IPS DF 4.7 (cell line): ENCODE results near the gene CLEC4A.
"Not testable (repeated sequence)": the region's sequence is repeated elsewhere in the genome, so short reads cannot be mapped to it uniquely, and the experiment has no call there.

Experiments
- DNase-seq: peaks from one replicate; pipeline ENCODE4 v3.0.0-alpha.2; 2013; ENCODE audit warnings: low spot score; ENCODE audit errors: extremely low read depth

The CLEC4A gene

GRCh38 chr12:8133636-8134397 is 10.4 kb downstream of the CLEC4A start:
- DNase-seq: not testable (repeated sequence)

- DNase-seq: not testable (repeated sequence)
Observed at GRCh38 chr12:8134398-8134930, 11.0 kb downstream of the CLEC4A start.

- DNase-seq: not testable (repeated sequence)
Observed at GRCh38 chr12:8141647-8142046, 18.2 kb downstream of the CLEC4A start.

GRCh38 chr12:8143261-8143660 is 19.8 kb downstream of the CLEC4A start:
- DNase-seq: no peak

GRCh38 chr12:8145754-8146441 is 22.5 kb downstream of the CLEC4A start:
- no peak for DNase-seq

GRCh38 chr12:8146442-8146771 is 23.0 kb downstream of the CLEC4A start:
- DNase-seq: no peak

- no peak for DNase-seq
Observed at GRCh38 chr12:8154526-8154925, 31.1 kb downstream of the CLEC4A start.

GRCh38 chr12:8156416-8156815 is 33.0 kb downstream of the CLEC4A start:
- no peak for DNase-seq

- no peak for DNase-seq
Observed at GRCh38 chr12:8156845-8157244, 33.4 kb downstream of the CLEC4A start, which contains the start of gene ZNF705A. ZNF705A (plus strand) TSS chr12:8157015; CDS start chr12:8172626, 15,611 bp downstream.

- no peak for DNase-seq
Observed at GRCh38 chr12:8157484-8158198, 34.2 kb downstream of the CLEC4A start.

GRCh38 chr12:8172911-8173310 is 49.5 kb downstream of the CLEC4A start:
- not testable (repeated sequence) for DNase-seq

- DNase-seq: not testable (repeated sequence)
Observed at GRCh38 chr12:8179989-8180585, 56.7 kb downstream of the CLEC4A start.

GRCh38 chr12:8181271-8181670 is 57.9 kb downstream of the CLEC4A start:
- not testable (repeated sequence) for DNase-seq

- DNase-seq: not testable (repeated sequence)
Observed at GRCh38 chr12:8182923-8183322, 59.5 kb downstream of the CLEC4A start.

GRCh38 chr12:8183346-8183745 is 59.9 kb downstream of the CLEC4A start:
- not testable (repeated sequence) for DNase-seq

- not testable (repeated sequence) for DNase-seq
Observed at GRCh38 chr12:8184206-8184605, 60.8 kb downstream of the CLEC4A start.

GRCh38 chr12:8188088-8188487 is 64.7 kb downstream of the CLEC4A start:
- not testable (repeated sequence) for DNase-seq
